Ureter (tissue), 1 donor: ENCODE measurements around the gene TPCN2. TPM values are rescaled to one million over a fixed set of nuclear protein-coding genes. Genes with fewer than 3 reads are reported as not detected.

Experiments used
- DNase-seq: peaks from one replicate; pipeline ENCODE4 v3.0.0-alpha.2; 2020; ENCODE audit warnings: low spot score
- total RNA-seq: library from RNA; stranded (reverse); gene quantifications from one replicate; pipeline ENCODE4 v1.2.4, GENCODE V29; 2023
- donor health status: DM: yes; HTN: yes; CAD: no.

The TPCN2 gene
- total RNA-seq, 1 donor from 2014 or later: 27.9 TPM

- no peak for DNase-seq
Measured at GRCh38 chr11:69094111-69094914, 45.6 kb downstream of the TPCN2 start.

DNA sequence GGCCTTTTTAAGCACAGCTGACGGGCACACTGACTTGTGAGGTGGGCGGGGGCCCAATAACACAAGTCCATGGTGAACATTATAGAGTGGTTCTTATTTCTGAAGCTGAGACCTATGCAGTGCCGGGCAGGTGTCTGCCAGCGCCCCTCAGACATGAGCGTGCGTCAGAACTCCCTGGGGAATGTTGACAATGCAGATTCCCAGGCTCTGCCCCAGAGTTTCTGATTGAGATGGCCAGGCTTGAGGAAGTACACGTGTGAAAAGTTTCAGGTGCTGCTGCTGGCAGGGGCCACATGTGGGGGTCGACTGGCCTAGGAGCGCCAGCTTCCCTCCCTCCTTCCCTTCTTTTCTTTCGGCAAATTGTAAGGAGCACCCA is 46.2 kb downstream of the TPCN2 start:
- DNase-seq: no peak

- no peak for DNase-seq
Measured at GRCh38 chr11:69095300-69095699, 46.6 kb downstream of the TPCN2 start.

- no peak for DNase-seq
Measured at GRCh38 chr11:69096473-69096872, 47.7 kb downstream of the TPCN2 start.

DNA sequence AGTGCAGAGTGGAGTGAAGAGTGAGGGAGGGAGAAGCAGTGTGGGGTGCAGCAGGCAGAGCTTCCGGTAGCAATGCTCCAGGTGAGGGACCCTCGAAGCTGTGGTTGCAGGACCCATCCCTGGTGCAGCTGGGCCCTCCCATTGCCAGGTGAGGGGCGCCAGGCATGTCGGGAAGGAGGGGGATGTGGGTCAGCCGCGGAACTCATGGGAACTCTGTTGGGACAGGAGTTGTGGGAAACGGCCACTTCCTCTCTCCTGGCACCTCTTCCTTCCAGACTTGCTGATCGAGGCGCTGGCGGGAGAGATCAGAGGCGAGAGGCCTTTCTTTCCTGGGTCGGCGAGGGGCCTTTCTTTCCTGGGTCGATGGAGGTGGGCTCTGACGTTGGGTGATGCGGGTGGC is 48.5 kb downstream of the TPCN2 start:
- no peak for DNase-seq

DNA sequence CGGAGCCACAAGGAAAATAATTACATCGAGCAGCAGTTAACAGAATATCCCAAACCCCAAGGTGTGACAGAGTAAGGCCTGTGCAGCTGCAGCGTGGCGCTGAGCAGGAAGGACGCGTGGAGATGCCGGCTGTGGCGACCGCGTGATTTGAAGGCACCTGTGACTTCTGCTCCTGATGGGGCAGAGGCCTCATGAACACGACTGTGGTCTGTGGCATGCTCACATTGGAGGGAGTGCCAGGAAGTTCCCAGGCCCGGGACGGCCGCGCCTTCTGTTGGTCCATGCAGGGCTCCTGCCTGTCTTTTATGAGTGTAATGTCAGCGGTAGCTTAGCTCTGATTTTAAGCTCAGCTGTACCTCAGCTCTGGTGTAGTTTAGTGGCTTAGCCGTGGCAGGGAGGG is 50.4 kb downstream of the TPCN2 start:
- DNase-seq: no peak

DNA sequence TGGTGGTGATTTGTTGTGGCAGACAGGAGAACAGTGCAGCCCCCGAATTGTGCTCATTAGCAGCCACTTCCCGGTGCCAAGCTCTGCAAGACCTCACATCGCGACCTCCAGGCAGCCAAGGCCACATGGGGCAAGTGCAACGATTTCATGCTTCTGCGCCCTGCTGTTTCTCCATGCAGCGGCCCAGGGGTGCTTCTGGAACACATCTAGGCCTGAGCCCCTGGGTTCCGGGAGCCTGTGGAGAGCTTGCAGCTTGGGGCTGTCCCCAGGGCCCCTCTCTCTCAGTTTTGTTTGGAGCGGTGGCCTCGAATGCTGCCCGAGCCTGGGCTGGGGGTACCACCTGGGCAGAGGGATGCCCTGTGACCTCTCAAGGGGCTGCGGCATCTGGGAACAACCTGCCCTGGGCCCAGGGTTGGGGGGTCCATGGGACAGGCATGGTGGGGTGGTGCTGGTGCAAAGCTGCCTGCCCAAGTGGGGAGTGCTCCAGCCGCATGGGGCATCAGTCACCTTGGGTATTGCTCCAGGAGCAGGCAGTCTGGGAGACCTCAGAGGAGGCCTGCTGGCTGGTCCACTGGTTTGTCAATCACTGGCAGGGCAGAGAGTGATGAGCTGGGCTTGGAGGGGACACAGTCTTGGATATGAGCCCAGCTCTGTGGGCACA is 51.9 kb downstream of the TPCN2 start:
- DNase-seq: no peak

DNA sequence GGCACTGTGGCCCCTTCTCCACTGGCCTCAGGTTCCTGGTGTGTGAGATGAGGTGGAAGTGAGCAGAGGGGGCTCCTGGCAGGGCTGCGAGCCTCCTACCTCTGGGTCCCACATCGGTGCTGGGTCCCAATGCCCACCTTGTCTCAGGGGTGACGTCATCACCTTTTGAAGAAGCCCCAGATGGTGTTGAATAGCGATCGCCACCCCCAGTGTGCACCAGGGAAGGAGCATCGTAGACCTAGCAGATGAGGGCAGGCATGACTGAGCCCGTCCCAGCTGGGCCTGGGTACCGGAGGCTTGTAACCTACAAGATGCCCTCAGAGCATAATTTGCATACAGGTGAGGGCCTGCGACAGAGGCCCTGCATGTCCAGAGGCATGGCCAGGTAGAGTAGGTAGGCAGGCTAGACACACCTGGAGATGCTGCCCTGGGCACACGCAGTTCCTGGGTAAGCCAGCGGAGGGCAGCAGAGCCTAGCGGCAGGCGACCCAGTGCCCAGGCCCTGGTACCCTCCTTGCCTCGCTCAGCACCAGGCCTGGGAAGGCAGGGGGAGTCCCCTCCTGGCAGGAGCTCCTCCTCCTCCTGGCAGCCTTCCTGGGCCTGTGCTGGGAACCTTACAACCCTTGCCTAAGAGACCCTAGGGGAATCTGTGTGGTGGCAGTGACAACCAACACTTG is 52.5 kb downstream of the TPCN2 start:
- DNase-seq: peak; percentile 81

GRCh38 chr11:69101792-69102695 is 53.3 kb downstream of the TPCN2 start:
- DNase-seq: no peak

GRCh38 chr11:69102732-69103615 is 54.2 kb downstream of the TPCN2 start:
- DNase-seq: no peak

GRCh38 chr11:69104212-69104855 is 55.6 kb downstream of the TPCN2 start:
- DNase-seq: no peak

- no peak for DNase-seq
Measured at GRCh38 chr11:69104856-69105395, 56.2 kb downstream of the TPCN2 start.

DNA sequence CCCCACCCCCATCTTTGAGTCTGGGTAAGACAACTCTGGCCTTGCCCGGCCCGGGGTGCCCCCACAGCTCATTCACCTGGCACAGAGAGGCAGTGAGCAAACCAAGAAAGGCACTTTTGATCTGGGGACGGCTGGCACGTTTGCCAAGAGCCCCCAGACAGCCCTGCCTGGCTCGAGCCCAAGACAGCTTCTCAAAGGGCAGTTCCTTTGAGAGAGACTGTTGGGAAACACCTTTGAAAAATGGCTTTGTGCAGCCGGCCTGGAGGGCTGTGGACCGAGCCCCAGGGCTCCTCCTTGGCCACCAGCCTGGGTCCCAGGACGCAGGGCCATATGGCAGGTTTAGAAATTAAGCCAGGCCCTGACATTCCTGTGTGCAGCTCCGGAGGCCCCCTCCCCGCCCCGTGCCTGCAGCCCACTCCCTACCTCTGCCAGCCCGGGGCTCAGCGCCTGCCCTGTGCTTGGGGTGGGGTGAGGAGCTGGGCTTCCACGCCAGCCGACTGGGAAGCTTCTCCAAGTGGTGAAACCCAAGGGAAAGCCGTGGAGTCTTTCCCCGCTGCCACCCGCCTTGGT is 56.8 kb downstream of the TPCN2 start:
- DNase-seq: no peak

DNA sequence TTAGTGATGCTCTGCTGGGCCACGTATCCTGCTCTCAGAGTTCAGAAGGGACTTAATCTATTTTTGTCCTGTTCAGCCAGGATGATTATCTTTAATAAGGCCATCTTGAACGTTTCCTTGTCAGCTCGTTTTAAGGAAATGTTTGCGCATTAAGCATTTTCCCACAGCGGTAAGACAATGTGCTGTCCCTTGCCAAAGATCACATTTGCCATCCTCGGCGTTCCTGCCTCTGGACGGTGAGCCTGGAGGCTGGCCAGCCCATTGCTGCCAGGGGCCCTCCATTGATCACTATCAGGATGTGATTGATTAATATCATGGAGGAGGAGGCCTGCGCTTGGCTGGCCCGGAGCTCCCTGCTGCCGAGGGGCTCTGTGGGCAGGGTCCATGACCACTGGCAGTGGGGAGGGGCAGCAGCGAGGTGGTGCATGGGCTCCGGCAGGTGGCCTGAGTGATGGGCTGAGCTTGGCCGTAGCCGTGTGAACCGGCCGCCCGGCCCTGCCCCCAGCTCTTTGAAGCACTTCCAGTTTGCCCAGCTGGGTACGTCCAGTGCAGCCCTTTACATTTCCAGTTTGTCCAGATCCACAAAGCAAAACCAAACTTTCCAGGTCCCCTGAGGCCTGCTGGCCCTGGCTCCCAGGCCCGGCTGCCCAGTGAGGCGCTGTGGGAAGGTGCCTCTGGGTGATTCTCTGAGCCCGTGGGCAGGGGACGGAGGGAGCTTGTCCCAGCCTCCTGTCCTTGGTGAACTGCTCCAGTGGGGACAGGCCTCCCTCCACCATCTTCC is 57.5 kb downstream of the TPCN2 start:
- DNase-seq: no peak

- DNase-seq: no peak
Measured at GRCh38 chr11:69107413-69107812, 58.7 kb downstream of the TPCN2 start.

DNA sequence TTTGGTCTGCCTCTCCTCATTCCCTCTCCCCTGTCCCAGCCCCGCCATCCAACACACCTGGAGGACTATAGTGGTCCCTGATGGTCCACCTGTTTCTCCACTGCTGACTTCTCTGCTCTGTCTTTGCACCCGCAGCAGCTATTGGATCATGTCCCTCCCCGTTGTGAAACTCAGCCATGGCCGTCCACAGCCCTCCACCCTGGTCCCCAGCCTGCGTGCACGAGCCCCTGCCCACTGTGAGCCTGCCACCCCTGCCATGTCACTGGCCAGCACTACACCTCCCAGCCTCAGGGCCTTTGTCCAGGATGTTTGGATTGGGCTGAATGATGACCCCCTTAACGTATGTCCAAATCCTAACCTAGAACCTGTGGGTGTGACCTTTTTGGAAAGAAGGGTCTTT is 59.3 kb downstream of the TPCN2 start:
- no peak for DNase-seq

- DNase-seq: no peak
Measured at GRCh38 chr11:69108559-69108958, 59.8 kb downstream of the TPCN2 start.

GRCh38 chr11:69109101-69109500 is 60.4 kb downstream of the TPCN2 start:
- no peak for DNase-seq

DNA sequence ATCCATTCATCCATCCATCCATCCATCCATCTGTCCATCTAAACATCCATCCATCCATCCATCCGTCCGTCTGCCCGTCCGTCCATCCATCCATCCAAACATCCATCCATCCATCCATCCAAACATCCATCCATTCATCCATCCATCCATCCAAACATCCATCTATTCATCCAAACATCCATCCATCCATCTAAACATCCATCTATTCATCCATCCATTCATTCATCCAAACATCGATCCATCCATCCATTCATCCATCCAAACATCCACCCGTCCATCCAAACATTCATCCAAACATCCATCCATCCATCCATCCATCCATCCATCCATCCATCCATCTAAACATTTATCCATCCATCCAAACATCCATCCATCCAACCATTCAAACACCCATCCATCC is 61.7 kb downstream of the TPCN2 start:
- no peak for DNase-seq
